GDM1 (cell line): ENCODE data around the gene BIRC7.
"Not testable (repeated sequence)": the region's sequence is repeated elsewhere in the genome, so short reads cannot be mapped to it uniquely, and the experiment has no call there.

Source experiments
- DNase-seq: peaks from one replicate; lab custom pipeline; 2025; lab: John Stamatoyannopoulos, UW

Gene BIRC7

DNA sequence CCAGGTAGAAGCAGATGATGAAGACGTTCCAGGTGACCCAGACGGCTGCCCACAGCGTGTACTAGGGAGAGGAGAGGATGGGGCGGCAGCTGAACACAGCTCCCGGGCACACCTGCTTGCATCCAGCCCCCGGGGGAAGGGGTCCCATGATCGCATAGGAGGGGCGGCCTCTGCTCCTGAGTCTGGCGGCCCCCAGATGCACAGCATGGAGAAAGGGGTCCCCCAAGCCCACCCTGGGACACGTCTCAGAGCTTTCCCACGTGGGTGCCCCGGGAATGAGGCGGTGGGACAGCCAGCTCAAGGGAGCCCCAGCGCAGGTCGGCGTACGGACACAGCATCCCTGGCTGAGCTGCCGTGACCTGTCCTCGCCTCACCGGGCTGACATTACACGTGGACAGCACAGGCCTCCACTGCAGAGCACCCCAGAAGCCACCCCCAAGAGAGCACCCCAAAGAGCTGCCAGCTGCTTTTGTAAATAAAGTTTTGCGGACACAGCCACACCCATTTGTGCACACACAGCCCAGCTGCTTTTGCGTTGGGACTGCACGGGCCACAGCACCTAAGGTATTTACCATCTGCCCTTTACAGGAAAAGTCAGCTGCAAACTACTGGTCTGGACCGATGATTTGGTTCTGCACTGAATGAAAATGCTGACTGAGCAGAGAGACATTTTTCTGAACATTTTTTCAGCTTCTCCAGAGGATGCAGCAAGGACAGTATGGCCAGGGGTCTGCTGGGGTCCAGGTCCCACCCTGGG, 13.3 kb downstream of the BIRC7 start:
- DNase-seq, result no peak

DNA sequence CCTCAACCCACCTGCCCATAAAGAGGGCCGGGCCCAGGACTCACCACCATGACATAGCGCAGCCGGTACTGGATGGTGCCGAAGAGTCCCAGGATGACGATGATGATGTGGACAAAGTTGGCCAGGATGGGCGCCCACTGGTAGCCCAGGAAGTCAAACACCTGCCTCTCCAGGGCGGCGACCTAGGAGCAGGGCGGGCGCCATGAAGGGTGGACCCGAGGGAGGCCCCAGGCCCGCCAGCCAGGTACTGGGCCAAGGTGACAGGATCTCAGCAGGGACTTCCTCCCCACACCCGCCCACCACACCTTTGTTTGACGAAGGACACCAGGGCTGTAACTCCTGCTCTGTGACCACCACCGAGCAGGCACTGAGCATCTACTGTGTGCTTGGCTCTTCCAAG, 14.2 kb downstream of the BIRC7 start:
- no peak for DNase-seq

DNA sequence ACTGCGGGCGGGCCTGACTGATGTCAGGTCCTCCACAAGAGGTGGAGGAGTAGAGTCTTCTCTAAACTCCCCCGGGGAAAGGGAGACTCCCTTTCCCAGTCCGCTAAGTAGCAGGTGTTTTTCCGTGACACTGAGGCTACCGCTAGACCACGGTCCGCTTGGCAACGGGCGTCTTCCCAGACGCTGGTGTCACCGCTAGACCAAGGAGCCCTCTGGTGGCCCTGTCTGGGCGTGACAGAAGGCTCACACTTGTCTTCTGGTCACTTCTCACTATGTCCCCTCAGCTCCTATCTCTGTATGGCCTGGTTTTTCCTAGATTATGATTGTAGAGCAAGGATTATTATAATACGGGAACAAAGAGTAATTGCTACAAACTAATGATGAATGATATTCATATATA, 15.6 kb downstream of the BIRC7 start:
- not testable (repeated sequence) for DNase-seq

DNA sequence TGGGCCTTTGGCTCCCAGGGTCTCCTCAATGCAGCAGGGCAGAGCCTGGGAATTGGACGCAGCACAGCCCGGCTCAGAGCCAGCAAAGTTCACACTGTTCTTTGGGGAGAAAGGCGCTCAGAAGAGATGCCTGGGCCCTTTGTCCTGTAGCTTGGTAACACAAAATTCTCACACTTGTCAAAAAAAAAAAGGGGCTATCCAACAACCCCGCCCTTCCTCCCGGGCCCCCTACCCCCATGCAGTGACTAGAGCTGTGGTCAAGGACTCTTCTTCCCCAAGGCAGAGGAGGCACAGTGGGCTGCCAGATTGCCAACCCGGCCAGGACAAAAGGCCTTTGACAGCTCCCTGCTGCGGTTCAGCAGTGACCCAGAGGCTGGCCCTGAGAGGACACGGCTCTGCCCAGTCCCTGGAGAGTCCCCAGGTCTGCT, 16.6 kb downstream of the BIRC7 start:
- DNase-seq, result no peak

DNA sequence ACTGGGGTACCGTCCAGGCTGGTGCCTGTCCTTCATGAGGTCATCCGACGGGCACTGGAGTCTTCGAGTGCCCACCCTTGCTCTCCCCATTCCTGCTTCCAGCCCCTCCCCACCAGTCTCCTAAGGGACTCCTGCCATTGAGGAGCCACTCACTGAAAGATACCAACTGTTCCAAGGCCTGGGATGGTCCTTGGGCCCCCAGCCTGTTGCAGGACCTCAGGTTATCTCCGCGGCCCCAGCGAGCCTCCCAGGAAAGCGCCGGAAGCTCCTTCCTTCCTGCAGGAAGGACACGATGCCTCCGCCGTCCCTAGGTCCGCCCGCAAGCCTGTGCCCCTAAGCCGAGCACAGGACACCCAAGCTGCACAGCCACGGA, 17.3 kb downstream of the BIRC7 start:
- no peak for DNase-seq

DNA sequence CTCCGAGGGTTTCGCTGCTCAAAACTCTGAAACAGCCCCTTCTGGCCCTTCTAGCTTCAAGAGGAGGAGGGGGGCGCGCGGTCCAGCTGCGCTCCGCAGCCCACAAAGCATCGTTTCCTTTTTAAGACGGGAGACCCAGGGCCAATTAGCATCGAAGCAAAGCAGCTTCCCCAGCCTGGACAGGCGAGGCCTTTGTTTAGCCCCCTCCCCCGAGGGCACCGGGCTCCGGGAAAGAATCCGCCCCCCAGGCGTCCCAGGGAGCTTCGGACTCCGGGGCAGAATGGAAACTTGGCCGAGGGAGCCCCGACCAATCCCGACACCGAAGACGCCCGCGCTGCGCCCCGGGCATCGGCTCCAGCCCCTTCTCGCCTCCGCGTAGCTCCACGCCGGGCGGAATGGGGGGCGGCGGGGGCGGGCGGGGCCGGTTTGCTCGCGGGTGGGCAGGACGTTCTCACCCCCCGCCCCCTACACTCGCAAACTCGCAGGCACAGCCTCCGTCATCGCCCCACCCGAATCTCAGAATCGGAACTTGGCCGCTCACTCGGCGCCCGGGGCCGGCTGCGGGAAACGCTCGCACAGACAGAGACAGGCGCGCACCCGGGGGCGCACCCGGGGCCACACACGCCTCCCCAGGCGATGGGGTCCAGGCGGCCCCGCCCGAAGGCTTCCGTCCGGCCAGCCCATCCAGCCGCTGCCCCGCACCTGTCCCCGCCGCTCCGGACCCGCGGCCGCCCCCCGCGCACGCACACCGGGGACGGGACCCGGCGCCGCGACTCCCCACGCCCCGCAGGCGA, 17.9 kb downstream of the BIRC7 start:
- no peak for DNase-seq

DNA sequence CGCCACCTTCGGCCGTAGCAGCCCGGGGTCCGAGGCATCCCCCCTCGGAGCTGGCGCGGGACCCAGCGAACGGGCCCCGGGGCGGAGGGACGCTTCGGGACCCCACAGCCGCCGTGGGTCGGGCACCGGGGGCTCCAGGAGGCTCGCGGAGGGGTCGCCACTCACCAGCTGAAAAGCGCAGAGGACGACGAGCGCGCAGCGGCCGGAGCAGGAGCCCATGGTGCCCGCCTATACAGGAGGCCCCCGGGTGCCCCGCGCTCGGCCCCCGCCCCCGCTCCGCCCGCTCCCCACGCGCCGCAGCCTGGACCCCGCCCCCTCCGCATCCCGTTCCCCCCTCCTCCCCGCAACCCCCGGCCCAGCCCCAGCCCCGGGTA, 18.5 kb downstream of the BIRC7 start, which contains the start of gene NKAIN4:
Gene NKAIN4, minus strand, starts transcription at position 232 of the 374 bp plus-strand sequence. Its CDS starts 13 bp downstream, at position 219.
- no peak for DNase-seq

DNA sequence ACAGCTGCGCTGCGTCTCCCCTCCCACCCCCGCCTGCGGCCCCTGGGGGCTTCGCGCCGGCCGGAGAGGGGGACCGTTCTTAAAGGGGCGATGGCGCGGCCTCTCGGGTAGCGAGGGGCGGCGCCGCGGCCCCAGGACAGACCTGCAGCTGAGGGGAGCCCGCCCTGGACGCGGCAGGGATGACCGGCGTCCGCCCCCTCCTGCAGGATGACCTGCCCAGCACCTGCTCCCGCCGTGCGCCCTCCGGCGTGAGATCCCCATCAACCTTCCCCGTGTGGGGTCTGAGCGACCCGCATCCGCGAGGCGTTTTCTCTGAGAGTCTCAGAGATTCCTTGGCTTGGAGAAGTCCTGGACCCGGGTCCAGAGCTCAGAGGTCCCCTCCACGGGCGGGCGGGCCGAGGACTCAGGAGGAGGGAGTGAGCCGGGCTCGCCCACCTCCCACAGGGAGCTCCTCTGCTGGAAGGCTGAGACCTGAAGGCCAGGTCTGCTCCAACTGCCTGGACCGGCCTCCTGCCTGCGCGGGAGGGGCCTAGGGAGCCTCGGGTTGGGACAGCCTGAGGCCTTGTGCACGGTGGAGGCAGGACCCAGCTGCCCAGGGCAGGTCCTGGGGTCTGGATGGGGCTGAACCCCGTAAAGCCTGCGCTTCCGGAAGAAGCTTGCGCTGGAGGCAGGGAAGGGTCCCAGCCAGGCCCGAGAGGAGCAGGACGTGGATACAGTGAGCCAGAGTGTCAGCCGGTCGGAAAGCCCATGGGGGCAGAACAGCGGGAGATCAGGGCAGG, 19.1 kb downstream of the BIRC7 start:
- DNase-seq, result no peak

DNA sequence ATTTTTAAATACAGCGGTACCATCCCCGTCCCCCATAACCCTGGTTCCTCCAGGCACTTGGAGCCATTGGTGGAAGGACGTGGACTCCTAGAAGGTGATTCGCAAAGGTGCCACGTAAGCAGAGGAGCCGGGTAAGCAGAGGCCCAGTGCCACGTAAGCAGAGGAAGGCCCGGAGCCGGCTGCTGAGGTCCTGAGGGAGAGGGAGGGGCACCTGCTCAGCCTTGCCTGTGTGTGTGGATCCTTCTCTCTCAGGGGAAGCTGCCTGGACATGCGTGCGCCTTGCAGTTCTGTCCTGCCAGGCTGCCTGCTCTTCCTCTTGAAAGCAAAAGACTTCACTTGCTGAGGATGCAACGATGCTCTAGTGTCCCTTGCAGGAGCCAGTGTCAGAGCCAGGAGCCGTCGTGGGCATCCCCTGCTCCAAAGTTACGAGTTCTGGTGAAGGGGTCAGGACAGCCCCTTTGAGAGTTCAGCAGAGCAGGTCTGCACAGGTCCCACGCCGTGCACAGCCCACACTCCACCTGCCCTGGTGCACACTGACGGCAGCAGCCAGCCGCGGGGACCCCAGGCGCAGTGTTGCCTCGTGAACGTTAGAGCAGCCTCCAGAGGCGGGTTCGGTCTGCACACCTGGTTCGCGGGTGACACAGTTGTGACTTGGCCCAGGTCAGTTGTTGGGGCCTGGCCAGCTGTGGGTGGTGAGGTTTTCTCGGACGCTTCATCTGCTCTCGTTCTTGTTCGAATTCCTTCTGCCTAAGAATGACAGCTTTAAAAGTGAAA, 20.4 kb downstream of the BIRC7 start:
- DNase-seq, result no peak

DNA sequence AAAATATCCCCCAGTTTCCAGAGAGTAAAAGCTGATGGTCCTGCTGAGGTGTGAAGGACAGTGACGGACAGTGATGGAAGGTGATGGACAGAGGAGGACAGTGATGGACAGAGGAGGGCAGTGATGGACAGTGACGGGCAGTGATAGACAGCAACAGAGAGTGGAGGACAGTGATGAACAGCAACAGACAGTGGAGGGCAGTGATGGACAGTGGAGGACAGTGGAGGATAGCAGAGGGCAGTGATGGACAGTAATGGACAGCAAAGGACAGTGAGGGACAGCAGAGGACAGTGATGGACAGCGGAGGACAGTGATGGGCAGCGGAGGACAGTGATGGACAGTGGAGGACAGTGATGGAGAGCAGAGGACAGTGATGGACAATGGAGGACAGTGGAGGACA, 21.2 kb downstream of the BIRC7 start:
- DNase-seq, result no peak

DNA sequence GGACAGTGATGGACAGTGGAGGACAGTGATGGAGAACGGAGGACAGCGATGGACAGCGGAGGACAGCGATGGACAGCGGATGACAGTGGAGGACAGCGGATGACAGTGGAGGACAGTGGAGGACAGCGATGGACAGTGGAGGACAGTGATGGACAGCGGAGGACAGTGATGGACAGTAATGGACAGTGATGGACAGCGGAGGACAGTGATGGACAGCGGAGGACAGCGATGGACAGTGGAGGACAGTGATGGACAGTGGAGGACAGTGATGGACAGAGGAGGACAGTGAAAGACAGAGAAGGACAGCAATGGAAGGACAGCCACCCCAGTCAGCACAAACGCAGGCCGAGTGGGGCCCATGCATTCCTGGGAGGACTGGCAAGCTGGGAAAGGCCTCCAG, 21.9 kb downstream of the BIRC7 start:
- DNase-seq, result no peak

DNA sequence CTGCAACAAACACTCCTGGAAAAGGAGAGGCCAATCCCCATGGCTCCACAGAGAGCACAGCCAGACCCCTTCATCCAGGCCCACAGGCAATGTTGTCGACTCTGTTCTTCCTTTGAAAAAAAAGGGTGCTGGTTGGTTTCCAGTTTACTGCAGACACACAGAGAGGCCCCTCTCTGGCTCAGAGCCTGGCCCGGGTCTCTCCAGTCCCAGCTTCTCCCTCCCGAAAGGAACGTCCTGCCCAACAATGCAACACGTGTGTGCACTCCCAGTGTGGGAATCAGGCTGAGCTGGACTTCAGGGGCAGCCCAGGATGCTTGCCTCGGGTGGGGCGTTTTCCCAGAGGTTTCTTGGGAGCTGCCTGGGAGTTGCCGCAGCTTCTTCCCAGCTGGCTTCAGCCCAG, 23.1 kb downstream of the BIRC7 start:
- DNase-seq, result no peak

DNA sequence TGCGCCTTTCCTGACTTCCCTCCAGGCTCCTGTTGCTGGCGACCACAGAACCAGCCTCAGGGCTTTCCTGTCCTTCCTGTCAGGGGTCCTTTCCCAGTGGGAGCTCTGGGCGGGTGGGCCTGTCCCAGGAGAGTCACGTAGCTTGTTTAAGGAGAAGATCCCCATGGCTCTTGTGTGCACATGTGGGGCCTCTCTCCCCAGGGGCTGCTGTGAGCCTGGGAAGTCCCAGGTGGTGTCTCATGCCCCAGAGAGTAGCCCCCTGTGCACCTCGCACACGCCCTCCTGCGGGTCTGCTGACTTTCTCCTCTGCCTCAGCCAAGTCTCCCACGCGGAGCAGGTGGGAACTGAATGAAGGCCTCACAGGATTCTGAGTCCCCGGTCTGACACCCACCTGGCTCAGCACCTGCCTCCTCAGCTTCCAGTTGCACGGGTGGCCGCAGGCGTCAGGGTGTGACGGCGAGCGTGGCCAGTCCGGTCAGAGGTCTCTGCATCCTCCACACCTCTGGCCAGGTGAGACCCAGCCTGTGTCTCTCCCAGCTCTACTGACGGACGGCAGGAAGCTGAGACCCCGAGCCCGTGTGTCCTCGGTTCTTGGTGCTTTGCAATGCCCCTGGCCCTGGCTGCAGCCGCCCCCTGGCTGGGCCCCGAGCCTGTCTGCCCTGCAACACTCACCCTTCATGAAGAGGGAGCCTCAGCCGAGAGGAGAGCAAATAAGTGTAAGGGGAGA, 24.2 kb downstream of the BIRC7 start:
- DNase-seq, result no peak

DNA sequence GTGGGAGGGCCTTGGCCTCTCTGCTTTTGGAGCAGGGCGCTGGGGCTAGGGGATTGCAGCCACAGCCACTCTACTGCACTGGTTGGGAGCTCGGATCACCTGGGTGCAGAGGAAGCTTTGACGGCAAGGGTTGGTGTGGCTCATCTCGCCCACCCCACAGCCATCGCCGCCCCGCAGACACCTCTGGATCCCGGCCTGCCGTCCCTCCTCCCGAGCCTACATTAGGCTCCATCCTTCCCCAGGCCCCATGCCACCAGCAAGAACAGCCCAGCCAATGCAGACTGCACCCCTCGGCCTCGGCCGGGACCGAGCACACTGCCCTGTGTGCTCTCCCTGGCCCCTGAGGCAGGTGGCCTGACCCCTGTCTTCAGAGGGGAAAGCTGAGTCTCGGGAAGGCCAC, 24.8 kb downstream of the BIRC7 start:
- DNase-seq, result no peak

DNA sequence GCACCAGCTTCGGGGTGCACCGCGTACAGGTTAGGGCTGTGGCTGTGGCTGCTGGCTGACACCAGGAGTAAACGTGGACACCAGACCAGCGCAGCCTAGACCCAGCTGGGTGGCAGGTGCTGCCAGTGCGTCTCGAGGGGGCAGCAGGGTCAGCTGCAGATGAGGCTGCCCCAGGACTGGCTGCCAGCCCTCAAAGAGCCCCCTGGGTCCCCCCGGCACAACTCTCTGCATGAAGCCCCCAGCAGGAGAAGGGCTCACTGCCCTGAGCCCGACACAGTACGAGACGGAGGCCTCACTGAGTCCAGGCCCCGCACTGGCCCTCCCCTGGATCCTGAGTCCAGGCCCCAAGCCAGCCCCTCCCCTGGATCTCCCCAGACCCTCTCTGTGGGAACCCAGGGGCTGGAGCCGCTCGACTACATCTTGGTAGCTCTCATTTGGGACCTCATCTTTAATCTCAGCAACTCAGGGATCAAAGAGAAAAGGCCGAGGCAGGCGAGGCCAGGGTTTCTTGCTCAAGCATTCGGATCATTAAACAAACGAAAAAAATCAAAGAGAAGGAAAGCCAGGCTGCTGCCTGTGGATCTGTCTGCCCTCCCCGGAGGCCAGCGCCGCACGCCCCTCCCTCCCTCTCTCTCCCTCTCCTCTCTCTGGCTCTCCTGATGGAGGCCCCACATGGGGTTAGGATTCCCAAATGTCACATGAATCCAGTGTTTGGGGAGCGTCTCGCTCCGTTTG, 25.5 kb downstream of the BIRC7 start:
- DNase-seq, result no peak

DNA sequence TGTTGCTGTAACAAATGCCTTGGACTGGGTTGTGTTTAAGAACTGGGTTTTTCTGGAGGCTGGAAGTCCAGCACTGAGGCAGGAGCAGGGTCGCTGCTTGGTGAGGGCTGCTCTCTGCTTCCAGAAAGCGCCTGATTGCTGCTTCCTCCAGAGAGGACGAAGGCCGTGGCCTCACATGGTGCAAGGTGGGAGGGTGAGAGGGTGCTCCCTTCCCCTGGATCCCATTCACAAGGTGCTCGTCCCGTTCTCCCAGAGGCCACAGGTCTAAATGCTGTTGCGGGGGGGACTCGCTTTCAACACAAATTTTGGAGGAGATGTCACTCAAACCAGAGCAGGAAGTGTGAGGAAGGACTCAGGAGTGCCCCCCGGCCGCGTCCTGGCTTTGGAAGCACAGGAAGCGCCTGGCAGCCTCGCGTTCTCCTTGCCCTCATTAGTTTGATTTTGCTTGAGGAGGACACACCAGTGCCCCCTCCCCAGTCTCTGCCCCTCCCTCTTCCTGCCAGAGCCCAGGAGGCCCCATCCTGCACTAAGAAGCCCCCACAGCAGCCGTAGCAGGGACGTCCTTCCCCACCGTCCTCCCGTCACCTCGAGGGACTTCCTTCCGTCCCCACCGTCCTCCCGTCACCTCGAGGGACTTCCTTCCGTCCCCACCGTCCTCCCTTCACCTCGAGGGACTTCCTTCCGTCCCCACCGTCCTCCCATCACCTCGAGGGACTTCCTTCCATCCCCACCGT, 26.3 kb downstream of the BIRC7 start:
- DNase-seq, result no peak

DNA sequence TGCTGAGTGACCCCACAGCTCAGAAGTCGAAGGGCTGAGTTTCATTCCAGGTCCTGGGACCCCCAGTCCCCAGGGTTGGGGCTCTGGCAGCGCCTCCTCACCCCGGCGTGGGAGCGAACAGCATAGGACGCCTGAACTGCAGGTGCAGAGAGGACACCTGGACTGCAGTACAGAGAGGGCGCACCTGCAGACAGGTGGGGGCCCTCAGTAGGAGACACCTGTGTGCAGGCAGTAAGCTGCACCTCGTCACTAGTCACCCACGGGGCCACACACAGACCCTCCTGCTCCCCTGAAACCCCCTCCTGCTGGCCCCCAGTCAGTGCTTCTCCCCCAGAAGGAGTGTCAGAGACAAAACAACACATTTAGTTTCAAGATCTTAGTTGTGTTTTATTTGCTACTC, 27.1 kb downstream of the BIRC7 start:
- no peak for DNase-seq

DNA sequence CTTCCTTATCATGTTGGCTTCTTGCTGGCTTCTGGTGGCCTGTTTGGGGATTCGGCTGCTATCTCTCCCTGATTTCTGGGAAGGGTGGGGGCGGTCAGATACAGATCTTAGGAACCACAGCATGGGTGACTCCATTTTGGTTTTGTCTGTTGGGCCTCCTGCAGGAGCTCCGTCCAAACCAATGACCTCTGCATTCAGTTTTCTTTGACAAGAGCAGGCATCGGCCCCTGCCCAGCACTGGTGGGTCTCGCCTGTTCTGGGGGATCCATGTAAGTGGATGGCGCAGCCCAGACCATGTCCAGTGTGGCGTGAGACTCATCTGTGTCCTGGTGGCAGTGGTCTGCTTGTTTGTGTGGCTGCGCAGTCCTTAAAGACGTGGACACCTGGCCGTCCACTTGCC, 28.3 kb downstream of the BIRC7 start:
- no peak for DNase-seq

DNA sequence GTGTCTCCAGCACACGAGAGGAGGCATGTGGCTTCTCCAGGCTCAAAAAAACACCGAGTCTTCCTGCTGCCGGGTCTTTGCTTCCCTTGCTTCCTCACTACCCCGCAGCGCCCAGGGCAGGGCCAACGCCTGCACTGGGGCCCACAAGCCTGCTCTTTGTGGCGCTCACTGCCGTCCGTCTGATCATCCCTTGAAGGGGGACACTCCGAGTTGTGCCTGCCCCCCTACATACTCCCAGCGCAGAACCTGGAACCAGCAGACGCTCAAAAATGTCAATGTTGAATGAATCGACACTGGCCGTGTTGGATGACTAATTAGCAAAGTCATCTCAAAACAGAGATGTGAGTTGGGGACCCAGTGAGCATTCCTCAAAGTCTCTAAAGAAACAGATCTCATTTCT, 28.8 kb downstream of the BIRC7 start:
- no peak for DNase-seq
